SU-DHL-6 (cell line): Measurements from ENCODE around the gene CELF6.

Experiments used
- CTCF ChIP-seq: fragments of 200-600 bp; sonication (generic); IDR thresholded peaks from one replicate; pipeline ENCODE4 v1.5.1; 2017; ENCODE audit warnings: antibody characterized with exemption, mild to moderate bottlenecking, low read length, moderate library complexity; ENCODE audit not compliant: insufficient read depth, poor library complexity, severe bottlenecking
- EZH2phosphoT487 ChIP-seq: fragments of 200-600 bp; sonication (generic), shearing (Covaris generic); conservative IDR thresholded peaks from 2 replicates; pipeline ENCODE4 v1.6.1; 2018; ENCODE audit warnings: mild to moderate bottlenecking, antibody characterized with exemption, low read length, moderate library complexity, mixed read lengths

DNA sequence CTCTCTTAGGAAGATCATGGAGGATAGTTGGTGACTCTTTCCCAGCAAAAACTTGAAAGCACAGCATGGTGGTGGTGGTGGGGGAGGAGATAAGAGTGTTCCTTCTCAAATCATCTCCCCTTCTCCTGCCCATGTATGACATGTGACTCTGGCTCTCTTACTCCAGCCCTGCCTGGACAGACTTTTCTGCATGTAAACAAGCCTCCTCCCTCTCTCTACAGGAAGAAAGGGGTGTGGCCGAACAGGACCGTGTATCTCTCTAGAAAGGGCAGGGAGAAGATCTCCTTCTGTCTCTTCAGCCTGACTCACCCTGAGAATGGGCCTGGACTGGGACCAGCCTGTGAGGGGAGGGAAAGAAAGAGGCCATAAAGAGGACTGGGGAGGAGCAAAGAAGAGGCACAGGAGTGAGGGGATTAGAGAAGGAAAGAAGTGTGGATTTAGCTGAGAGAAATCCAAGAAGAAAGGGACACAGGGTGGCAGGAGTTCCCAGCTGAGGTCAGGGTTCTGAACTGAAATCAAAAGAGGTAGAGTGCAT, 1.5 kb downstream of the CELF6 start:
- TF ChIP-seq EZH2phosphoT487 = no peak
- no peak for TF ChIP-seq CTCF
